ENCODE results near the gene PAPPA. TPM values are rescaled to one million over a fixed set of nuclear protein-coding genes. Genes with fewer than 3 reads are reported as not detected.

PAPPA gene
- total and polyA plus RNA-seq, 9 donors: 0.61 to 5.5 (median 2.6) TPM

- Histone ChIP-seq H3K27me3 (no peaks in the 10 kb centered on the region), H3K9me3 (no peaks in the 10 kb centered on the region), H3K4me3 (no peak overlapping the region), H3K36me3 (no peaks in the 10 kb centered on the region), H3K27ac (no peak overlapping the region), H3K4me1 (ENCODE audit: insufficient read depth) (no peaks in the 10 kb centered on the region)
- no peak for TF ChIP-seq CTCF (IDR thresholded peaks at IDR 0.05)
- TF ChIP-seq POLR2A (IDR thresholded peaks at IDR 0.05): no peak
- no peak for TF ChIP-seq EP300 (IDR thresholded peaks at IDR 0.05)
- no peak for DNase-seq
- intact Hi-C loops (cut with DNase I): no loop called here
- 96 to 98% (median 97%) methylated on average over 27 of the region's 27 CpGs for WGBS, 3 donors
Measured at GRCh38 chr9:116187570-116188170, 34.1 kb downstream of the PAPPA start.

GRCh38 chr9:116189683-116190082 is 36.1 kb downstream of the PAPPA start:
- Histone ChIP-seq H3K4me3 (no peak overlapping the region), H3K27me3 (no peaks in the 10 kb centered on the region), H3K4me1 (ENCODE audit: insufficient read depth) (no peaks in the 10 kb centered on the region), H3K36me3 (no peaks in the 10 kb centered on the region), H3K27ac (no peak overlapping the region), H3K9me3 (no peaks in the 10 kb centered on the region)
- 87 to 93% (median 89%) methylated on average over 5 of the region's 5 CpGs for WGBS, 3 donors
- DNase-seq: no peak
- TF ChIP-seq EP300 (IDR thresholded peaks at IDR 0.05) (no peak), POLR2A (IDR thresholded peaks at IDR 0.05) (no peak), CTCF (IDR thresholded peaks at IDR 0.05) (no peak)
- intact Hi-C loops (cut with DNase I): no loop called here

- no peak overlapping the region for H3K4me3 ChIP-seq
- intact Hi-C loops (cut with DNase I): no loop called here
- no peaks in the 10 kb centered on the region for H3K27me3 ChIP-seq
- H3K9me3 ChIP-seq: no peaks in the 10 kb centered on the region
- 86 to 87% (median 86%) methylated on average over 6 of the region's 6 CpGs for WGBS, 3 donors
- DNase-seq: no peak
- no peaks in the 10 kb centered on the region for H3K36me3 ChIP-seq
- TF ChIP-seq CTCF (IDR thresholded peaks at IDR 0.05) (no peak), POLR2A (IDR thresholded peaks at IDR 0.05) (no peak), EP300 (IDR thresholded peaks at IDR 0.05) (no peak)
- H3K27ac ChIP-seq: no peak overlapping the region
- H3K4me1 ChIP-seq (ENCODE audit: insufficient read depth): no peaks in the 10 kb centered on the region
Measured at GRCh38 chr9:116190637-116191396, 37.2 kb downstream of the PAPPA start.

DNA sequence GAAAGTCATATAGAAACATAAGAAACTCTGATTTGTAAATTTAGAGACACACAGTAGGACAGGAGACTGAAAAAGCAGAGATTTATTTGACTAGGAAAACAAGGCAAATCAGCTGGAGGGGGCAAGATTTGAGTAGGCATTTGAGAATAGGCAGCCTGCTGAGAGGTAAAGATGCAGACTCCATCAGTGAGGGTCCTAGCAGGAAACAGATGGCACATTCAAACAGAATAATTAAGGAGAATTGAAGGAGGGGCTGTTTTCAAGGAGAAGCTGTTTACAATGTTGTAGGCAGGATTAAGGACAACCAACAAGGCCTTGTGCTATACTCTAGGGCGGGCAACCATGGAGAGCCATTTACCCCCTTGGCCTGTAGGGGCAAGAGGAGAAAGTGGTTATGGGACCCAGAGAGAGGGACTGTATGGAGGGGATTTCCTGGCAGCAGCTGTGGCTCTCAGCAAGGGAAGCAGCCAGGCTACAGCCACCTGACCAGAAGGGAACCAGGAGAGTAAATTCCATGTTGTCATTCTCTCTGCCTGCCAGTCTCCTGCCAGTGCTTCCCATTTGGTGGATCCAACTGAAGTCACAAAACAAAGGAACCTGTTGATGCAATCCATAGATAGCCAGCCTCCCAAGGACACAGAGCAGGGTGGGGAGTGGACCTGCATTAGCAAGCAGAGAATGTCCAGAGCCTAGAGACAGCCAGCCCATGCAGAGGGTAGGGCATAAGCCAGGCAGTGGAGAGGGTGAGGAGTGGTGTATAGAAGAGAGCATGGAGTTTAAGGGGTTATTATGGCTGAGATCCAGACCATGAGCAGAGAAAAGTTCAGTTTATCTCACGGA is 38.2 kb downstream of the PAPPA start:
- H3K4me1 ChIP-seq (ENCODE audit: insufficient read depth): no peaks in the 10 kb centered on the region
- intact Hi-C loops (cut with DNase I): no loop called here
- no peak for DNase-seq
- no peak overlapping the region for H3K27ac ChIP-seq
- H3K9me3 ChIP-seq: no peaks in the 10 kb centered on the region
- WGBS, 3 donors: 90 to 93% (median 93%) methylated on average over 2 of the region's 2 CpGs
- no peaks in the 10 kb centered on the region for H3K27me3 ChIP-seq
- no peak overlapping the region for H3K4me3 ChIP-seq
- no peak for TF ChIP-seq CTCF (IDR thresholded peaks at IDR 0.05)
- TF ChIP-seq EP300 (IDR thresholded peaks at IDR 0.05): no peak
- TF ChIP-seq POLR2A (IDR thresholded peaks at IDR 0.05): no peak
- H3K36me3 ChIP-seq: no peaks in the 10 kb centered on the region
